OCI-LY3 (cell line): ENCODE results near the gene PLA2G4C.

ENCODE experiments used
- CTCF ChIP-seq: fragments of 200-600, 300-600 bp; sonication (generic); IDR thresholded peaks from 2 replicates; pipeline ENCODE4 v1.5.1; 2014; ENCODE audit warnings: antibody characterized with exemption, low read length, low read depth
- EZH2phosphoT487 ChIP-seq: fragments of 200-600 bp; shearing (Covaris generic); IDR thresholded peaks from 2 replicates; pipeline ENCODE4 v1.6.1; 2018; ENCODE audit warnings: antibody characterized with exemption, mixed run types, low read depth

DNA sequence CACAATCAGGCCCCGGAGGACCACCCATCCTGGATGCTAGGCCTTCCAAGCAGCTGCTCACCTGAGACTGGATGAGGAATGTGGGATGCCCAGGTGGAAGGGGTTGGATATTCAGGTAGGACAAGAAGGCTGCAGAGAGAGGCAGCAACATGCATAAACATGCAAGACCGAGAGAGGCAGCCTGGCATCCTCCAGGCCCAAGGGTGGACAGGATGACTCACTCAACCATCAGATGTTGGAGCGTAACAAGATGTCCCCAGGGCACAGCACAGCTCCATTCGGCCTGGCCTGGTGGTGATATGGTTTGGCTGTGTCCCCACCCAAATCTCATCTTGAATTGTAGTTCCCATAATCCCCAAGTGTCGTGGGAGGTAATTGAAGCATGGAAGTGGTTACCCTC lies 56.8 kb downstream of the PLA2G4C start:
- no peak for TF ChIP-seq CTCF
- TF ChIP-seq EZH2phosphoT487: no peak
